Parathyroid adenoma (tissue), 2 donors: Measurements from ENCODE around the gene AACS.
"Not testable (repeated sequence)": the region's sequence is repeated elsewhere in the genome, so short reads cannot be mapped to it uniquely, and the experiment has no call there.

ENCODE experiments used
- H2AFZ ChIP-seq: fragments of 300-600 bp; sonication (generic); one replicate; pipeline ENCODE4 v1.7.0; 2017; ENCODE audit warnings: antibody characterized with exemption, mild to moderate bottlenecking
- H3K27ac ChIP-seq: fragments of 300-600 bp; sonication (generic); one replicate; pipeline ENCODE4 v1.7.0; 2017
- H3K27me3 ChIP-seq: fragments of 300-600 bp; sonication (generic); one replicate; pipeline ENCODE4 v1.7.0; 2017; ENCODE audit warnings: low read length; ENCODE audit not compliant: control insufficient read depth, insufficient read depth
- H3K36me3 ChIP-seq: fragments of 300-600 bp; sonication (generic); one replicate; pipeline ENCODE4 v1.7.0; 2017; ENCODE audit warnings: low read length; ENCODE audit not compliant: control insufficient read depth, insufficient read depth
- H3K4me1 ChIP-seq: fragments of 300-600 bp; sonication (generic); one replicate; pipeline ENCODE4 v1.7.0; 2017; ENCODE audit warnings: control low read depth
- H3K4me2 ChIP-seq: fragments of 300-600 bp; sonication (generic); one replicate; pipeline ENCODE4 v1.7.0; 2017; ENCODE audit warnings: low read length
- H3K4me3 ChIP-seq: fragments of 300-600 bp; sonication (generic); one replicate; pipeline ENCODE4 v1.7.0; 2017; ENCODE audit warnings: low read depth, low read length
- H3K79me2 ChIP-seq: fragments of 300-600 bp; sonication (generic); one replicate; pipeline ENCODE4 v1.7.0; 2017; ENCODE audit warnings: control low read depth
- H3K9ac ChIP-seq: fragments of 300-600 bp; sonication (generic); one replicate; pipeline ENCODE4 v1.7.0; 2017; ENCODE audit warnings: mild to moderate bottlenecking
- H3K9me3 ChIP-seq: fragments of 300-600 bp; sonication (generic); one replicate; pipeline ENCODE4 v1.7.0; 2017; ENCODE audit warnings: low read length; ENCODE audit not compliant: control insufficient read depth
- CTCF ChIP-seq: fragments of 300-600 bp; sonication (generic); IDR thresholded peaks from one replicate; pipeline ENCODE4 v1.7.0; 2017; ENCODE audit warnings: antibody characterized with exemption, mild to moderate bottlenecking
- donor health status: primary hyperparathyroidism.

Gene AACS

GRCh38 chr12:125135906-125136305, 70.7 kb downstream of the AACS start:
- Histone ChIP-seq H3K9ac (no peak overlapping the region), H3K4me1 (no peaks in the 10 kb centered on the region), H3K27me3 (no peaks in the 10 kb centered on the region), H3K4me2 (no peak overlapping the region), H3K36me3 (no peaks in the 10 kb centered on the region), H2AFZ (no peak overlapping the region), H3K9me3 (no peaks in the 10 kb centered on the region), H3K79me2 (no peaks in the 10 kb centered on the region), H3K27ac (no peak overlapping the region), H3K4me3 (no peak overlapping the region)
- no peak for TF ChIP-seq CTCF

GRCh38 chr12:125136702-125137101, 71.5 kb downstream of the AACS start:
- no peak for TF ChIP-seq CTCF
- Histone ChIP-seq H3K4me3 (no peak overlapping the region), H3K36me3 (no peaks in the 10 kb centered on the region), H3K27me3 (no peaks in the 10 kb centered on the region), H2AFZ (no peak overlapping the region), H3K79me2 (no peaks in the 10 kb centered on the region), H3K27ac (no peak overlapping the region), H3K9ac (no peak overlapping the region), H3K4me2 (no peak overlapping the region), H3K4me1 (no peaks in the 10 kb centered on the region), H3K9me3 (no peaks in the 10 kb centered on the region)

- Histone ChIP-seq H3K4me2 (no peak overlapping the region), H3K4me3 (no peak overlapping the region), H3K4me1 (no peaks in the 10 kb centered on the region), H3K27ac (no peak overlapping the region), H3K79me2 (no peaks in the 10 kb centered on the region), H3K9ac (no peak overlapping the region), H2AFZ (no peak overlapping the region), H3K36me3 (no peaks in the 10 kb centered on the region), H3K27me3 (no peaks in the 10 kb centered on the region), H3K9me3 (no peaks in the 10 kb centered on the region)
- TF ChIP-seq CTCF = no peak
Observed at GRCh38 chr12:125137766-125138344, 72.6 kb downstream of the AACS start.

GRCh38 chr12:125140279-125141209, 75.3 kb downstream of the AACS start:
- no peaks in the 10 kb centered on the region for H3K36me3 ChIP-seq
- no peak for TF ChIP-seq CTCF
- no peaks in the 10 kb centered on the region for H3K9me3 ChIP-seq

GRCh38 chr12:125141210-125141573, 76.0 kb downstream of the AACS start:
- not testable (repeated sequence) for H3K36me3 ChIP-seq, H2AFZ ChIP-seq, H3K4me3 ChIP-seq, H3K27ac ChIP-seq, H3K79me2 ChIP-seq, H3K4me1 ChIP-seq, H3K27me3 ChIP-seq, H3K9ac ChIP-seq, H3K9me3 ChIP-seq, H3K4me2 ChIP-seq

More at GRCh38 chr12:125140279-125141209, 75.3 kb downstream of the AACS start:
- Histone ChIP-seq H3K27ac (no peak overlapping the region), H3K4me3 (no peak overlapping the region), H3K4me2 (no peak overlapping the region), H3K27me3 (no peaks in the 10 kb centered on the region), H3K9ac (no peak overlapping the region), H3K4me1 (no peaks in the 10 kb centered on the region), H2AFZ (no peak overlapping the region), H3K79me2 (no peaks in the 10 kb centered on the region)
